OCI-LY7 (cell line): ENCODE measurements around the gene VPS8. TPM values are rescaled to one million over a fixed set of nuclear protein-coding genes. Genes with fewer than 3 reads are reported as not detected.
"Not testable (repeated sequence)": the region's sequence is repeated elsewhere in the genome, so short reads cannot be mapped to it uniquely, and the experiment has no call there.

ENCODE experiments used
- BruUV-seq: library from RNA; stranded (reverse); fragments of 400-500 nt; replicated peaks from 2 replicates; lab custom pipeline; 2021; lab: Mats Ljungman, UMichigan
- CTCF ChIA-PET: fragments of 300-600 bp; sonication (Branson Sonifier 250); formaldehyde crosslinking; loops from one replicate; lab custom pipeline; 2022; ENCODE audit warnings: antibody characterized with exemption; ENCODE audit not compliant: unreplicated experiment; lab: Charles Lee
- POLR2A ChIA-PET: fragments of 300-600 bp; sonication (Branson Sonifier 250); formaldehyde crosslinking; loops from one replicate; lab custom pipeline; 2022; ENCODE audit warnings: antibody characterized with exemption; lab: Charles Lee
- DNase-seq: peaks from one replicate; pipeline ENCODE4 v3.0.0-alpha.2; 2015; ENCODE audit warnings: low spot score
- H2AFZ ChIP-seq: fragments of 200-600 bp; sonication (generic), shearing (Covaris generic); 2 replicates; pipeline ENCODE4 v1.6.1; 2014; ENCODE audit warnings: mild to moderate bottlenecking, antibody characterized with exemption, low read length, moderate library complexity
- H3K27ac ChIP-seq: fragments of 200-600 bp; sonication (generic); 2 replicates; pipeline ENCODE4 v1.5.1; 2014; ENCODE audit warnings: mixed run types, low read depth, mild to moderate bottlenecking, moderate library complexity, low read length, inconsistent platforms; ENCODE audit not compliant: poor library complexity, severe bottlenecking
- H3K36me3 ChIP-seq: fragments of 200-600 bp; sonication (generic); 2 replicates; pipeline ENCODE4 v1.6.1; 2014; ENCODE audit warnings: mild to moderate bottlenecking, antibody characterized with exemption, low read length, moderate library complexity, mixed read lengths; ENCODE audit not compliant: insufficient read depth
- H3K4me1 ChIP-seq: fragments of 200-600 bp; sonication (generic); 2 replicates; pipeline ENCODE4 v1.5.1; 2014; ENCODE audit warnings: mild to moderate bottlenecking, low read length; ENCODE audit not compliant: insufficient read depth, poor library complexity, severe bottlenecking
- H3K4me2 ChIP-seq: fragments of 200-600 bp; sonication (generic); 2 replicates; pipeline ENCODE4 v1.6.1; 2014; ENCODE audit warnings: mild to moderate bottlenecking, low read length
- H3K4me3 ChIP-seq: fragments of 200-600 bp; sonication (generic); 2 replicates; pipeline ENCODE4 v1.5.1; 2014; ENCODE audit warnings: mild to moderate bottlenecking, low read depth, low read length; ENCODE audit not compliant: poor library complexity, severe bottlenecking
- H3K79me2 ChIP-seq: fragments of 200-600 bp; sonication (generic); 2 replicates; pipeline ENCODE4 v1.6.1; 2016; ENCODE audit warnings: low read depth, mild to moderate bottlenecking, low read length, moderate library complexity, mixed read lengths; ENCODE audit not compliant: insufficient read depth
- H3K9me2 ChIP-seq: fragments of 200-600 bp; sonication (generic); 2 replicates; pipeline ENCODE4 v1.6.1; 2016; ENCODE audit warnings: mild to moderate bottlenecking, low read length, mixed read lengths; ENCODE audit not compliant: insufficient read depth
- H3K9me3 ChIP-seq: fragments of 200-600 bp; sonication (generic); 2 replicates; pipeline ENCODE4 v1.6.1; 2014; ENCODE audit warnings: mild to moderate bottlenecking, mixed run types, low read length, mixed read lengths
- H4K20me1 ChIP-seq: fragments of 200-600 bp; sonication (generic); 2 replicates; pipeline ENCODE4 v1.6.1; 2014; ENCODE audit warnings: mild to moderate bottlenecking, antibody characterized with exemption, low read length, moderate library complexity, mixed read lengths; ENCODE audit not compliant: insufficient read depth
- EZH2phosphoT487 ChIP-seq: fragments of 200-600 bp; sonication (generic); IDR thresholded peaks from 2 replicates; pipeline ENCODE4 v1.6.1; 2018; ENCODE audit warnings: low read depth, borderline replicate concordance, mild to moderate bottlenecking, mixed run types, antibody characterized with exemption, low read length, moderate library complexity, mixed read lengths
- intact Hi-C: fragments of 100-400 bp; cut with micrococcal nuclease; formaldehyde crosslinking; loops from one replicate; pipeline ENCODE4 v1.10.0; 2022; ENCODE audit not compliant: unreplicated experiment
- total RNA-seq, 2 experiments: library from RNA; depleted of rRNA in 1 of 2; stranded (reverse); fragments of >200 nt in 1 of 2; shearing (Covaris generic) in 1 of 2; gene quantifications; 2 replicates each; pipeline ENCODE4 v1.2.3, GENCODE V29; 2014 to 2022
- TF ChIP-seq, protein P1 (sequence below): fragments of 200-600 bp; sonication (generic); conservative IDR thresholded peaks from 2 replicates; pipeline ENCODE4 v1.5.1; 2014; ENCODE audit warnings: mild to moderate bottlenecking, antibody characterized with exemption, low read length, moderate library complexity, mixed read lengths

VPS8 gene
- total RNA-seq, 2 experiments from 2014 or later, result 33.5 to 44.9 TPM

DNA sequence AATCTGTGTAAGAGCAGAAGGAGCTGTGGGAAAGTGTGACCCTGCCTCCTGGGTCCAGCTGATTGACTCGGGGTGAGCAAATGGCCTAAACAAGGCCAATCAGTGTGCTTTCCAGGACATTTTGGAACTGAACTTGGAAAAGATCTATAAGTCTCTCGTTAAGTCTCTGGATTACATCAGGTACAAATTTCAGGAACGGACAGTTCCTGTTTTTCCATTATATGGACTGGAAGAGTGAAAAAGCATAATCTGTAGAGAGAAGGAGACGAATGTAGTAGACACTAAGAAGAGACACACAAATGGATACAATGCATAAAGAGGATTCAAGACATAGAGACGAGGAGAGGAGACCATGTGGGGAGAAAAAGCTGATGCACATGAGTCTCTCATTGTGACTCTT lies 173.6 kb downstream of the VPS8 start:
- no peak overlapping the region for H3K4me3 ChIP-seq
- no peak for DNase-seq
- no peak for TF ChIP-seq EZH2phosphoT487
- TF ChIP-seq, protein P1, sequence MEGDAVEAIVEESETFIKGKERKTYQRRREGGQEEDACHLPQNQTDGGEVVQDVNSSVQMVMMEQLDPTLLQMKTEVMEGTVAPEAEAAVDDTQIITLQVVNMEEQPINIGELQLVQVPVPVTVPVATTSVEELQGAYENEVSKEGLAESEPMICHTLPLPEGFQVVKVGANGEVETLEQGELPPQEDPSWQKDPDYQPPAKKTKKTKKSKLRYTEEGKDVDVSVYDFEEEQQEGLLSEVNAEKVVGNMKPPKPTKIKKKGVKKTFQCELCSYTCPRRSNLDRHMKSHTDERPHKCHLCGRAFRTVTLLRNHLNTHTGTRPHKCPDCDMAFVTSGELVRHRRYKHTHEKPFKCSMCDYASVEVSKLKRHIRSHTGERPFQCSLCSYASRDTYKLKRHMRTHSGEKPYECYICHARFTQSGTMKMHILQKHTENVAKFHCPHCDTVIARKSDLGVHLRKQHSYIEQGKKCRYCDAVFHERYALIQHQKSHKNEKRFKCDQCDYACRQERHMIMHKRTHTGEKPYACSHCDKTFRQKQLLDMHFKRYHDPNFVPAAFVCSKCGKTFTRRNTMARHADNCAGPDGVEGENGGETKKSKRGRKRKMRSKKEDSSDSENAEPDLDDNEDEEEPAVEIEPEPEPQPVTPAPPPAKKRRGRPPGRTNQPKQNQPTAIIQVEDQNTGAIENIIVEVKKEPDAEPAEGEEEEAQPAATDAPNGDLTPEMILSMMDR, result no peak
- H4K20me1 ChIP-seq, result no peaks in the 10 kb centered on the region
- H3K9me2 ChIP-seq, result no peaks in the 10 kb centered on the region
- no peaks in the 10 kb centered on the region for H3K79me2 ChIP-seq
- no peak overlapping the region for H3K4me2 ChIP-seq
- no peaks in the 10 kb centered on the region for H3K36me3 ChIP-seq
- POLR2A ChIA-PET, result no interaction called here
- H2AFZ ChIP-seq, result no peak overlapping the region
- CTCF ChIA-PET, result no interaction called here
- intact Hi-C loops, result no loop called here
- H3K27ac ChIP-seq, result no peak overlapping the region
- no peaks in the 10 kb centered on the region for H3K4me1 ChIP-seq
- BruUV-seq, result no TSS peak
- H3K9me3 ChIP-seq, result no peaks in the 10 kb centered on the region

DNA sequence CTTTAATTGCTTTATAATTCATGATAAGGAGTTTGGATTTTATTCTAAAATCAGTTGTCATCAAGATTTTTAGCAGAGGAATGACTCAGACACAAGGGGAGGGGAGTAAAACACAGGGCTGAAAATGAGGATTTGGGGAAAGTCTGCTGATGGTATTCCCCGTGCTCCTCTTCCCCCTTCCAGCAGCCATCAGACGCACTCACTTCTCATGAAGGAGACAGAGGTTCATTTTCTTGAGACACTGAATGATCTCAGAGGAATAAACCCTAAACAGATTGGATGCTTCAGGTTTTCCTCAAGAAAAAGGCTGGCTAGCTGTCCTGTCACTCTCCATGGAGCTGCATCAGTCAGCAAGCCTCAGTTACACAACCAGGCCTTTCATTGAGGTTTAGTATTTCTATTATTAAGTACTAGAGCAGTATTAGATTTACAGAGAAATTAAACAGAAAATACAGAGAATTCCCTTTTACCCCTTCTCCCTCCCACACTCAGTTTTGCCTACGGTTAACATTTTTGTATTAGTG lies 174.5 kb downstream of the VPS8 start:
- no TSS peak for BruUV-seq
- TF ChIP-seq EZH2phosphoT487, result no peak
- TF ChIP-seq, protein P1, result no peak
- POLR2A ChIA-PET, result interaction anchor here (0.6 kb wide), 1 partner anchor 233 kb away, joined by 3 read pairs; no protein-coding TSS in a partner anchor

DNA sequence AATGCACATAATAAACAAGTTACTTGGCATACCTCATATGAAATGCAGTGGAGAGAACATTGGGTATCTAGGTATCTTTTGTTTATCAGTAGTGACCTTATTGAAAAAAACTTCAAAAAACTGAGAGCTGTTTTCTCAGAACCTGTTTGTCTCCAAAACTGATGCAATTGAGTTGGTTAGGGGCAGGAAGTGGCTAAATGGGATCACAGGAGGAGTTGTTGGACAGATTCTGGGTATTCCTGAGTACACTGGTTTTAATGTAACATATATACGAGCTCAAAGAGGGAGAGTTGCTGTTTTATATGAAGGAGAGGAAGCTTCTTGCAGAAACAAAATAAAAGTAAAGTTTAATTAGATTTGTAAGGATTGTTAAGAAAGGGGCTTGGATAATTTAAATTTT lies 181.4 kb downstream of the VPS8 start:
- Histone ChIP-seq H4K20me1 (no peaks in the 10 kb centered on the region), H2AFZ (no peak overlapping the region), H3K9me3 (no peaks in the 10 kb centered on the region), H3K9me2 (no peaks in the 10 kb centered on the region), H3K4me3 (no peak overlapping the region), H3K27ac (no peak overlapping the region), H3K36me3 (peaks cover 16% of the 10 kb centered on the region), H3K4me1 (no peaks in the 10 kb centered on the region), H3K4me2 (no peak overlapping the region), H3K79me2 (no peaks in the 10 kb centered on the region)
- POLR2A ChIA-PET, result interaction anchor here (0.8 to 1.0 kb wide), 3 partner anchors 13 to 258 kb away, joined by 3 to 4 read pairs (median 3); no protein-coding TSS in a partner anchor
- CTCF ChIA-PET, result no interaction called here
- no TSS peak for BruUV-seq
- TF ChIP-seq EZH2phosphoT487, result no peak
- TF ChIP-seq, protein P1, result no peak
- DNase-seq, result no peak
- intact Hi-C loops, result no loop called here

More for the DNA sequence above, 174.5 kb downstream of the VPS8 start:
- no peaks in the 10 kb centered on the region for H3K4me1 ChIP-seq
- H4K20me1 ChIP-seq, result no peaks in the 10 kb centered on the region
- no peak overlapping the region for H3K4me3 ChIP-seq
- no peaks in the 10 kb centered on the region for H3K9me3 ChIP-seq
- H3K9me2 ChIP-seq, result no peaks in the 10 kb centered on the region
- no peaks in the 10 kb centered on the region for H3K79me2 ChIP-seq
- H2AFZ ChIP-seq, result no peak overlapping the region
- no peaks in the 10 kb centered on the region for H3K36me3 ChIP-seq
- no peak overlapping the region for H3K4me2 ChIP-seq
- H3K27ac ChIP-seq, result no peak overlapping the region
- no peak for DNase-seq
- CTCF ChIA-PET, result no interaction called here
- intact Hi-C loops, result no loop called here

DNA sequence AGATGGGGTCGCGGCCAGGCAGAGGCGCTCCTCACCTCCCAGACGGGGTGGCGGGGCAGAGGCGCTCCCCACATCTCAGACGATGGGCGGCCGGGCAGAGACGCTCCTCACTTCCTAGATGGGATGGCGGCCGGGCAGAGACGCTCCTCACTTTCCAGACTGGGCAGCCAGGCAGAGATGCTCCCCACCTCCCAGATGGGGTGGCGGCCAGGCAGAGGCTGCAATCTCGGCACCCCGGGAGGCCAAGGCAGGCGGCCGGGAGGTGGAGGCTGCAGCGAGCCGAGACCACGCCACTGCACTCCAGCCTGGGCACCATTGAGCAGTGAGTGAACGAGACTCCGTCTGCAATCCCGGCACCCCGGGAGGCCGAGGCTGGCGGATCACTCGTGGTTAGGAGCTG lies 191.9 kb downstream of the VPS8 start:
- H3K36me3 ChIP-seq, result peaks cover 21% of the 10 kb centered on the region
- H3K4me3 ChIP-seq, H3K27ac ChIP-seq, DNase-seq, H3K9me2 ChIP-seq, CTCF ChIA-PET, H2AFZ ChIP-seq, intact Hi-C loops, H3K4me1 ChIP-seq, H4K20me1 ChIP-seq, H3K9me3 ChIP-seq, H3K4me2 ChIP-seq, BruUV-seq, H3K79me2 ChIP-seq: not testable (repeated sequence)
- POLR2A ChIA-PET, result interaction anchor here (1.2 kb wide), 1 partner anchor 10 kb away, joined by 4 read pairs; no protein-coding TSS in a partner anchor
